ENCODE data around the gene CHST5.
"Not testable (repeated sequence)": the region's sequence is repeated elsewhere in the genome, so short reads cannot be mapped to it uniquely, and the experiment has no call there.

The CHST5 gene

DNA sequence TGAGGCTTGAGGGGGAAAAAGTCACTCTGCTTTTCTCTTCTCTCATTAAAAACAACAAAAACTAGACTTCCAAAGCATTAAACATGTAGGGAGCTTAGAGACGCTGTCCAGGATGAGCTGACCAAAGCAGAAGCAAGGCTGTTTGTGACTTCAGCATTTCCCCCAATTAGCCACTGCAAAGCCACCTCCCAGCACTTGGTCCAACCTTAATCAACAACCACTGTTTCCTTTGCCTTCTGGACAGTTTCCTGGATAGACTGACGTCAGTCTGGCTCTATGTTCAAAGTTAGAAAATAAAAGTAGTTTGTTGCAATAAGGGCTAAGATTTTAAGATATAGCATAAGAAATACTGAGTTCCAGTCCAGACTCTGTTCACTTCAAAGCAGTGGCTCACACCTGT lies 17.0 kb upstream of the CHST5 start:
- no peak overlapping the region for H2AFZ ChIP-seq (ENCODE audit: low read depth, low read length)
- no peak for DNase-seq
- no peak overlapping the region for H3K27ac ChIP-seq (ENCODE audit: low read length, poor library complexity, severe bottlenecking)
- no peak overlapping the region for H3K23ac ChIP-seq (ENCODE audit: low read length in 2 of 2)
- no peak overlapping the region for H3K4ac ChIP-seq (ENCODE audit: low read depth in 1 of 2, low read length in 2 of 2)
- WGBS, result 79% methylated on average over 1 of the region's 2 CpGs
- H3K4me2 ChIP-seq (ENCODE audit: low read length, poor library complexity, severe bottlenecking), result no peak overlapping the region
- H3K9me3 ChIP-seq (ENCODE audit: control insufficient read depth, low read length), result no peaks in the 10 kb centered on the region
- no peak overlapping the region for H3K4me3 ChIP-seq (ENCODE audit: insufficient read depth in 1 of 2, low read depth in 1 of 2, low read length in 2 of 2)
- no peaks in the 10 kb centered on the region for H3K27me3 ChIP-seq (ENCODE audit: control insufficient read depth in 1 of 2, insufficient read depth in 1 of 2, low read length in 2 of 2)
- H3K4me1 ChIP-seq (ENCODE audit: control insufficient read depth, insufficient read depth, low read depth, low read length), result peaks cover 9% of the 10 kb centered on the region
- H3K18ac ChIP-seq (ENCODE audit: low read depth in 1 of 2, low read length in 2 of 2), result no peak overlapping the region
- H3K14ac ChIP-seq (ENCODE audit: low read length in 2 of 2), result no peak overlapping the region
- no peak overlapping the region for H2BK15ac ChIP-seq (ENCODE audit: low read depth, poor library complexity, severe bottlenecking)
- no peak overlapping the region for H2BK12ac ChIP-seq (ENCODE audit: low read length in 2 of 2)
- H2BK120ac ChIP-seq (ENCODE audit: low read depth, low read length), result no peak overlapping the region
- H2BK5ac ChIP-seq (ENCODE audit: low read depth, low read length, poor library complexity, severe bottlenecking), result no peak overlapping the region
- no peaks in the 10 kb centered on the region for H3K36me3 ChIP-seq (ENCODE audit: control insufficient read depth in 1 of 2, insufficient read depth in 2 of 2, low read depth in 1 of 2, low read length in 2 of 2)
- no peak overlapping the region for H2AK5ac ChIP-seq (ENCODE audit: low read length, severe bottlenecking)
- H4K91ac ChIP-seq (ENCODE audit: low read length), result no peak overlapping the region
- H3K79me1 ChIP-seq (replicated peaks; ENCODE audit: low read length, poor library complexity, severe bottlenecking), result peaks cover 8% of the 10 kb centered on the region
- no peak overlapping the region for H3K9ac ChIP-seq (ENCODE audit: low read length)
- no peak overlapping the region for H4K8ac ChIP-seq (ENCODE audit: low read length)

- Histone ChIP-seq H3K4me3 (ENCODE audit: insufficient read depth in 1 of 2, low read depth in 1 of 2, low read length in 2 of 2) (no peak overlapping the region), H3K9me3 (ENCODE audit: control insufficient read depth, low read length) (no peaks in the 10 kb centered on the region), H3K27me3 (ENCODE audit: control insufficient read depth in 1 of 2, insufficient read depth in 1 of 2, low read length in 2 of 2) (no peaks in the 10 kb centered on the region), H2BK120ac (ENCODE audit: low read depth, low read length) (no peak overlapping the region), H2BK5ac (ENCODE audit: low read depth, low read length, poor library complexity, severe bottlenecking) (no peak overlapping the region), H3K9ac (ENCODE audit: low read length) (no peak overlapping the region), H3K18ac (ENCODE audit: low read depth in 1 of 2, low read length in 2 of 2) (no peak overlapping the region), H3K4me1 (ENCODE audit: control insufficient read depth, insufficient read depth, low read depth, low read length) (peaks cover 3% of the 10 kb centered on the region), H2AFZ (ENCODE audit: low read depth, low read length) (no peak overlapping the region), H3K4me2 (ENCODE audit: low read length, poor library complexity, severe bottlenecking) (no peak overlapping the region), H4K91ac (ENCODE audit: low read length) (peak overlapping the region; percentile 3), H2AK5ac (ENCODE audit: low read length, severe bottlenecking) (no peak overlapping the region), H3K36me3 (ENCODE audit: control insufficient read depth in 1 of 2, insufficient read depth in 2 of 2, low read depth in 1 of 2, low read length in 2 of 2) (no peaks in the 10 kb centered on the region), H3K23ac (ENCODE audit: low read length in 2 of 2) (no peak overlapping the region), H3K14ac (ENCODE audit: low read length in 2 of 2) (no peak overlapping the region), H4K8ac (ENCODE audit: low read length) (peak overlapping the region; percentile 60), H2BK12ac (ENCODE audit: low read length in 2 of 2) (no peak overlapping the region), H2BK15ac (ENCODE audit: low read depth, poor library complexity, severe bottlenecking) (no peak overlapping the region), H3K27ac (ENCODE audit: low read length, poor library complexity, severe bottlenecking) (no peak overlapping the region), H3K79me1 (replicated peaks; ENCODE audit: low read length, poor library complexity, severe bottlenecking) (peaks cover 8% of the 10 kb centered on the region), H3K4ac (ENCODE audit: low read depth in 1 of 2, low read length in 2 of 2) (no peak overlapping the region)
- 85% methylated on average over 6 of the region's 7 CpGs for WGBS
- DNase-seq, result peak; percentile 49
These were observed 14.3 kb upstream of the CHST5 start for GRCh38 chr16:75550211-75550662.

DNA sequence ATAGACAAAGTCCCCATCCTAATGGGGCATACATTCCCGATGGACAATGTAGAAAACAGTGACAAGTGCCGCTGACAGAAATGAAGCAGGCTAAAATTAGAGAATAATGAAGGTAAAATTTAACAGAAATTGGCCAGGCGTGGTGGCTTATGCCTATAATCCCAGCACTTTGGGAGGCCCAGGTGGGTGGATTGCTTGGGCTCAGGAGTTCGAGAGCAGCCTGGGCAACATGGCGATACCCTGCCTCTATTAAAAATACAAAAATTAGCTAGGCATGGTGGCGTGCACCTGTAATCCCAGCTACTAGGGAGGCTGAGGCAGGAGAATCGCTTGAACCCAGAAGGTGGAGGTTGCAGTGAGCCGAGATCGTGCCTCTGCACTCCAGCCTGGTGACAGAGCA lies 12.5 kb upstream of the CHST5 start:
- DNase-seq; H3K14ac ChIP-seq (ENCODE audit: low read length in 2 of 2); H3K4me1 ChIP-seq (ENCODE audit: control insufficient read depth, insufficient read depth, low read depth, low read length); H2BK120ac ChIP-seq (ENCODE audit: low read depth, low read length); H4K8ac ChIP-seq (ENCODE audit: low read length); H3K79me1 ChIP-seq (replicated peaks; ENCODE audit: low read length, poor library complexity, severe bottlenecking); H3K27ac ChIP-seq (ENCODE audit: low read length, poor library complexity, severe bottlenecking); H3K18ac ChIP-seq (ENCODE audit: low read depth in 1 of 2, low read length in 2 of 2); H3K4me2 ChIP-seq (ENCODE audit: low read length, poor library complexity, severe bottlenecking); H3K9me3 ChIP-seq (ENCODE audit: control insufficient read depth, low read length); H2BK12ac ChIP-seq (ENCODE audit: low read length in 2 of 2); H3K4ac ChIP-seq (ENCODE audit: low read depth in 1 of 2, low read length in 2 of 2); H3K9ac ChIP-seq (ENCODE audit: low read length); H3K27me3 ChIP-seq (ENCODE audit: control insufficient read depth in 1 of 2, insufficient read depth in 1 of 2, low read length in 2 of 2); H3K23ac ChIP-seq (ENCODE audit: low read length in 2 of 2); H2BK15ac ChIP-seq (ENCODE audit: low read depth, poor library complexity, severe bottlenecking); H3K4me3 ChIP-seq (ENCODE audit: insufficient read depth in 1 of 2, low read depth in 1 of 2, low read length in 2 of 2); H2AK5ac ChIP-seq (ENCODE audit: low read length, severe bottlenecking); H4K91ac ChIP-seq (ENCODE audit: low read length); H2AFZ ChIP-seq (ENCODE audit: low read depth, low read length); H2BK5ac ChIP-seq (ENCODE audit: low read depth, low read length, poor library complexity, severe bottlenecking): not testable (repeated sequence)
- H3K36me3 ChIP-seq (ENCODE audit: control insufficient read depth in 1 of 2, insufficient read depth in 2 of 2, low read depth in 1 of 2, low read length in 2 of 2), result peaks cover 0 to 10% of the 10 kb centered on the region in 2 experiments
- WGBS, result 99% methylated on average over 7 of the region's 9 CpGs

GRCh38 chr16:75546293-75546692 lies 10.4 kb upstream of the CHST5 start:
- Histone ChIP-seq H3K9me3 (ENCODE audit: control insufficient read depth, low read length) (no peaks in the 10 kb centered on the region), H2BK120ac (ENCODE audit: low read depth, low read length) (no peak overlapping the region), H2AK5ac (ENCODE audit: low read length, severe bottlenecking) (no peak overlapping the region), H3K4me1 (ENCODE audit: control insufficient read depth, insufficient read depth, low read depth, low read length) (peaks cover 1% of the 10 kb centered on the region), H3K14ac (ENCODE audit: low read length in 2 of 2) (no peak overlapping the region), H2BK12ac (ENCODE audit: low read length in 2 of 2) (no peak overlapping the region), H3K79me1 (replicated peaks; ENCODE audit: low read length, poor library complexity, severe bottlenecking) (peaks cover 2% of the 10 kb centered on the region), H2AFZ (ENCODE audit: low read depth, low read length) (no peak overlapping the region), H3K18ac (ENCODE audit: low read depth in 1 of 2, low read length in 2 of 2) (no peak overlapping the region), H4K8ac (ENCODE audit: low read length) (no peak overlapping the region), H3K36me3 (ENCODE audit: control insufficient read depth in 1 of 2, insufficient read depth in 2 of 2, low read depth in 1 of 2, low read length in 2 of 2) (peaks cover 0 to 15% of the 10 kb centered on the region in 2 experiments), H3K9ac (ENCODE audit: low read length) (no peak overlapping the region), H3K23ac (ENCODE audit: low read length in 2 of 2) (no peak overlapping the region), H3K4me2 (ENCODE audit: low read length, poor library complexity, severe bottlenecking) (no peak overlapping the region), H3K27me3 (ENCODE audit: control insufficient read depth in 1 of 2, insufficient read depth in 1 of 2, low read length in 2 of 2) (no peaks in the 10 kb centered on the region), H4K91ac (ENCODE audit: low read length) (no peak overlapping the region), H3K27ac (ENCODE audit: low read length, poor library complexity, severe bottlenecking) (no peak overlapping the region), H3K4ac (ENCODE audit: low read depth in 1 of 2, low read length in 2 of 2) (no peak overlapping the region), H2BK15ac (ENCODE audit: low read depth, poor library complexity, severe bottlenecking) (no peak overlapping the region), H2BK5ac (ENCODE audit: low read depth, low read length, poor library complexity, severe bottlenecking) (no peak overlapping the region), H3K4me3 (ENCODE audit: insufficient read depth in 1 of 2, low read depth in 1 of 2, low read length in 2 of 2) (no peak overlapping the region)
- no peak for DNase-seq
- 96% methylated on average over 7 of the region's 7 CpGs for WGBS

All from mesenchymal stem cell (in vitro differentiated cells and primary cell).